OCI-LY7 (cell line): ENCODE measurements around the gene HELZ.

Experiments used
- EZH2phosphoT487 ChIP-seq: fragments of 200-600 bp; sonication (generic); IDR thresholded peaks from 2 replicates; pipeline ENCODE4 v1.6.1; 2018; ENCODE audit warnings: low read depth, borderline replicate concordance, mild to moderate bottlenecking, mixed run types, antibody characterized with exemption, low read length, moderate library complexity, mixed read lengths
- TF ChIP-seq, protein P1 (sequence below): fragments of 200-600 bp; sonication (generic); conservative IDR thresholded peaks from 2 replicates; pipeline ENCODE4 v1.5.1; 2014; ENCODE audit warnings: mild to moderate bottlenecking, antibody characterized with exemption, low read length, moderate library complexity, mixed read lengths

DNA sequence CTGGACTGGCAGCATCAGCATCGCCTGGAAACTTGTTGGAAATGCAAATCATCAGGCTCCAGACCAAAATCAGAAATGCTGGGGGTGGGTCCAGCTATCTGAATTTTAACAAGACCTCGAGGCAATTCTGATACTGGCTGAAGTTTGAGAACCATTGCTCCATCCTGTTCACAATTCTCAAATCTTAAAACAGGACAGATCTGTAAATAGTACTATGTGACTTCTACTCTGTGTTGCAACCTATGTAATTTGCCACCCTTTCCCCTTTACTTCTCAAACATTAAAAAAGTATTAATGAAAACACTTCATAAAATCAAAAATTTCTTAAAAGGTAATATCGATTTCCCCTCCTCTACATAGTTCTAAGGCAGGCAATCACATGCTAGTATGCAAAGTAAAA lies 172.1 kb downstream of the HELZ start:
- TF ChIP-seq, protein P1, sequence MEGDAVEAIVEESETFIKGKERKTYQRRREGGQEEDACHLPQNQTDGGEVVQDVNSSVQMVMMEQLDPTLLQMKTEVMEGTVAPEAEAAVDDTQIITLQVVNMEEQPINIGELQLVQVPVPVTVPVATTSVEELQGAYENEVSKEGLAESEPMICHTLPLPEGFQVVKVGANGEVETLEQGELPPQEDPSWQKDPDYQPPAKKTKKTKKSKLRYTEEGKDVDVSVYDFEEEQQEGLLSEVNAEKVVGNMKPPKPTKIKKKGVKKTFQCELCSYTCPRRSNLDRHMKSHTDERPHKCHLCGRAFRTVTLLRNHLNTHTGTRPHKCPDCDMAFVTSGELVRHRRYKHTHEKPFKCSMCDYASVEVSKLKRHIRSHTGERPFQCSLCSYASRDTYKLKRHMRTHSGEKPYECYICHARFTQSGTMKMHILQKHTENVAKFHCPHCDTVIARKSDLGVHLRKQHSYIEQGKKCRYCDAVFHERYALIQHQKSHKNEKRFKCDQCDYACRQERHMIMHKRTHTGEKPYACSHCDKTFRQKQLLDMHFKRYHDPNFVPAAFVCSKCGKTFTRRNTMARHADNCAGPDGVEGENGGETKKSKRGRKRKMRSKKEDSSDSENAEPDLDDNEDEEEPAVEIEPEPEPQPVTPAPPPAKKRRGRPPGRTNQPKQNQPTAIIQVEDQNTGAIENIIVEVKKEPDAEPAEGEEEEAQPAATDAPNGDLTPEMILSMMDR, result no peak
- no peak for TF ChIP-seq EZH2phosphoT487
